Brain microvascular endothelial cell (primary cell): ENCODE data around the gene WDR27.
A peak's percentile ranks its signal among the peaks of the same experiment; 100 is the strongest.

ENCODE experiments used
- DNase-seq: peaks from one replicate; pipeline ENCODE4 v3.0.0-alpha.2; 2020
- H3K27ac ChIP-seq: fragments of 250-450 bp; sonication (Bioruptor Pico); 2 replicates; pipeline ENCODE4 v1.5.1; 2020; ENCODE audit warnings: mild to moderate bottlenecking, moderate library complexity
- H3K27me3 ChIP-seq: fragments of 250-450 bp; sonication (Bioruptor Pico); replicated peaks from 2 replicates; pipeline ENCODE4 v1.5.1; 2020; ENCODE audit warnings: mild to moderate bottlenecking
- H3K36me3 ChIP-seq: fragments of 250-450 bp; sonication (Bioruptor Pico); replicated peaks from 2 replicates; pipeline ENCODE4 v1.5.1; 2020; ENCODE audit warnings: mild to moderate bottlenecking
- H3K4me3 ChIP-seq: 2 replicates; pipeline ENCODE4 v1.5.1; 2011; ENCODE audit warnings: low read depth, mild to moderate bottlenecking, control low read depth, low read length, moderate library complexity
- in situ Hi-C: cut with HindIII; loops from 2 replicates; pipeline ENCODE4 v1.10.0; 2017; ENCODE audit warnings: low sequenced_read_pairs, low pct_ligation_motif_present
- TF ChIP-seq, protein P1 (sequence below): IDR thresholded peaks from 2 replicates; pipeline ENCODE4 v1.5.1; 2011; ENCODE audit warnings: low read depth, mild to moderate bottlenecking, moderate library complexity, low read length, control low read depth, inconsistent platforms; ENCODE audit errors: missing control alignments

The WDR27 gene

GRCh38 chr6:169454872-169455204, 247.0 kb downstream of the WDR27 start:
- no peaks in the 10 kb centered on the region for H3K27me3 ChIP-seq
- no peaks in the 10 kb centered on the region for H3K36me3 ChIP-seq
- no peak for DNase-seq
- no peak overlapping the region for H3K4me3 ChIP-seq
- TF ChIP-seq, protein P1, sequence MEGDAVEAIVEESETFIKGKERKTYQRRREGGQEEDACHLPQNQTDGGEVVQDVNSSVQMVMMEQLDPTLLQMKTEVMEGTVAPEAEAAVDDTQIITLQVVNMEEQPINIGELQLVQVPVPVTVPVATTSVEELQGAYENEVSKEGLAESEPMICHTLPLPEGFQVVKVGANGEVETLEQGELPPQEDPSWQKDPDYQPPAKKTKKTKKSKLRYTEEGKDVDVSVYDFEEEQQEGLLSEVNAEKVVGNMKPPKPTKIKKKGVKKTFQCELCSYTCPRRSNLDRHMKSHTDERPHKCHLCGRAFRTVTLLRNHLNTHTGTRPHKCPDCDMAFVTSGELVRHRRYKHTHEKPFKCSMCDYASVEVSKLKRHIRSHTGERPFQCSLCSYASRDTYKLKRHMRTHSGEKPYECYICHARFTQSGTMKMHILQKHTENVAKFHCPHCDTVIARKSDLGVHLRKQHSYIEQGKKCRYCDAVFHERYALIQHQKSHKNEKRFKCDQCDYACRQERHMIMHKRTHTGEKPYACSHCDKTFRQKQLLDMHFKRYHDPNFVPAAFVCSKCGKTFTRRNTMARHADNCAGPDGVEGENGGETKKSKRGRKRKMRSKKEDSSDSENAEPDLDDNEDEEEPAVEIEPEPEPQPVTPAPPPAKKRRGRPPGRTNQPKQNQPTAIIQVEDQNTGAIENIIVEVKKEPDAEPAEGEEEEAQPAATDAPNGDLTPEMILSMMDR, result no peak
- in situ Hi-C loops, result no loop called here
- peak overlapping the region; percentile 8 for H3K27ac ChIP-seq

- Histone ChIP-seq H3K27ac (peak overlapping the region; percentile 48), H3K36me3 (no peaks in the 10 kb centered on the region), H3K4me3 (no peak overlapping the region), H3K27me3 (no peaks in the 10 kb centered on the region)
- in situ Hi-C loops, result no loop called here
- peak; percentile 92 for DNase-seq
- TF ChIP-seq, protein P1, result no peak
Measured at GRCh38 chr6:169454204-169454871, 247.5 kb downstream of the WDR27 start.

DNA sequence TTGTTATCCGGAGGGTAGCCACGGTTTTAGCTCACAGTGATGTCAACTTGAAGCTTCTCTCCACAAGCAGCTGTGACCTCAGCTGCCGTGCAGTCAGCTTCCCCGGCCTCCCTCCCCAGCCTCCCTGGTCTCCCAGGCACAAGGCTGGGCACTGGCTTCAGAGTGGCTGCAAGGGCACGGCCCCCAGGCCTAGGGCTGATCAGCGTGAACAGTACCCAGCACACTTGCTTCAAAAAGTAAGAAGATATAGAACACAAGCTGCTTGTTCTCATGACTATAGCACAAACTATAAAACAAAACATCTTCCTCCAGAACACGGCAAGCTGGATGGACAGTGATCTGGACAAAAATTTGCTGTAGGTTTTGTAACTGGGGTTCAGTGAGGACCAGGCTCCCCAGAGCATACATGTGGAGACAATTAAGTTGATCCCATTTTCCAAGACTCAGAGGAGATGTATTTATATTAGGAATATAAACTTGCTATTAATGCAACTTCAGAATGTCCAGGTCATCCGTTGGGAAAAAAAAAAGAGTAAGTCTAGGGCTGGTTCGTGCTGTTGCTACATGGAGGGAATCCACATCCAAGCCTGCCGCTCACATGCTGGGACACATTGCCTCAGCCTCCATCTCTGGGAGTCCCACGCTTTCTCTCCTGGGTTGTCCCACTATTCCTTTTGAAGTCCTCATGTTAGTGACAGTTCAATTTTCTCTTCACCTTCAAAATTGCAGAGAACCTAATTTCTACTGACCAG, 248.8 kb downstream of the WDR27 start:
- Histone ChIP-seq H3K4me3 (no peak overlapping the region), H3K36me3 (no peaks in the 10 kb centered on the region), H3K27ac (peak overlapping the region; percentile 80), H3K27me3 (no peaks in the 10 kb centered on the region)
- no peak for DNase-seq
- in situ Hi-C loops, result no loop called here
- TF ChIP-seq, protein P1, result no peak

DNA sequence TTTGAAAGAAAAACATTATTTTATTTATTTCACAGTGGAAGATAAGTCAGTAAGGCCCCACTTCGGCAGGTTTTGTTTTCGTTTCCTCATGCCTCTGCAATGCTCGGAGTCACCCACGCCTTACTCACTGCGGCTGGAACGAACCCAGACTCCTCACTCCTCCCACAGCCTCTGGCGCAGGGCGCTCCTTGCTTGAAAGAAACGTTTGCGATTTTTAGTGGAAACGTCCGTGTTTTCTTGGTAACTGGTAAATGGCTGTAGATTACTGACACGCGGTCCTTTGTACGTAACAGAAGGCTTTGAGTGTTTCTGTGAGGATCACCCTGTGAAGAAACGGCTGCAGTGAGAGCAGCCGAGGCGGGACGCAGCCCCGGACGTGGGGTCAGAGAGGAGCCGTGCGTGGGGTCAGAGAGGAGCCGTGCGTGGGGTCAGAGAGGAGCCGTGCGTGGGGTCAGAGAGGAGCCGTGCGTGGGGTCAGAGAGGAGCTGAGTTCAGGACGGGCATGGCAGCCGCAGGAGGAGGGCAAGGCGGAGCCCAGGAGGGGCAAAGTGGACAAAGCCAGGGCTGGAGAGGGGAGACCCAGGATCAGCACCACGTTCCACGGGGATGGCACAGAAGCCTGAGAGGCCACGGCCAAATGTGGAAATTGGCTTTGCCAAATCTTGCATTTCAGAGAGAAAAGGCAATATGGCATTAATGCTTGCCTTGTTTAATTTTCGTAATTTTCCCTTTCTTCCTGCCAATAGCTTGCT, 249.5 kb downstream of the WDR27 start:
- DNase-seq, result peak; percentile 95
- Histone ChIP-seq H3K36me3 (no peaks in the 10 kb centered on the region), H3K27me3 (no peaks in the 10 kb centered on the region), H3K27ac (peak overlapping the region; percentile 80), H3K4me3 (peak overlapping the region; percentile 42)
- TF ChIP-seq, protein P1, result no peak
- in situ Hi-C loops, result no loop called here

DNA sequence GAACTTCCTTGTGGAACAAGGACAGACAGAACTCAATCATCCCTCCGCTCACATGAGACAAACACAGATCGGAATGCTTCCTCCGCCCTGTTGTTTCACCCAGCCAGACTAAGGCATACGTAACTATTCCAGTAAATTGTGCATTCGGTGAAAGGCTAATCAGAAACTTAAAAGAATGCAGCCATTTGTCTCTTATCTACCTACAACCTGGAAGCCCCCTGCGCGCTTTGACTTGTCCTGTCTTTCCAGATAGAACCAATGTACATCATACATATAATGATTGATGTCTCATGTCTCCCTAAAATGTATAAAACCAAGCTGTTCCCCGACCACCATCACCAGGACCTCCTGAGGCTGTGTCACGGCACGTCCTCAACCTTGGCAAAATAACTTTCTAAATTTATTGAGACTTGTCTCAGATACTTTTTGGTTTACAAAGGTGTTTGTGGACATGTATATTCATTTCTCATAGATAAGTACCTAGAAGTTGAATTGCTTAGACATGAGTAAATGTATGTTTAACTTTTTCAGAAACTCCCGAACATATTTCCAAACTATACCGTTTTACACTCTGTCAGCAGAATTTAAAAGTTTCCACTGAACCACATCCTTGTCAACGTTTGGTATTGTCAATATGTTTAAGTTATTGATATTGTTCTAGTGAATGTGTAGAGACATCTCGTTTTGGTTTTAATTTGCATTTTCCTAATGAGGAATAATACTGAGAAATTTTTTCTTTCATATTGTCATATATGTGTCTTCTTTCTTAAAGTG, 250.6 kb downstream of the WDR27 start:
- TF ChIP-seq, protein P1, result no peak
- no peaks in the 10 kb centered on the region for H3K27me3 ChIP-seq
- peak; percentile 24 for DNase-seq
- peak overlapping the region; percentile 80 for H3K27ac ChIP-seq
- in situ Hi-C loops, result no loop called here
- H3K36me3 ChIP-seq, result no peaks in the 10 kb centered on the region
- no peak overlapping the region for H3K4me3 ChIP-seq
